Neutrophil (primary cell): ENCODE measurements around the gene ZAR1L.

Source experiments
- H3K27ac ChIP-seq: fragments of 200-600 bp; sonication (generic); 2 replicates; pipeline ENCODE4 v1.5.1; 2016; ENCODE audit warnings: mild to moderate bottlenecking, moderate library complexity
- H3K27me3 ChIP-seq: fragments of 200-600 bp; sonication (generic); 2 replicates; pipeline ENCODE4 v1.6.0; 2016; ENCODE audit warnings: mild to moderate bottlenecking
- H3K36me3 ChIP-seq: fragments of 200-600 bp; sonication (generic); 2 replicates; pipeline ENCODE4 v1.5.1; 2017
- H3K4me1 ChIP-seq, 2 experiments: fragments of 200-600 bp in 1 of 2; sonication (generic) in 1 of 2; 1 replicate in 1 of 2; 2 replicates in 1 of 2; pipeline versions ENCODE4 v1.5.1 to v1.6.1; 2013 to 2016; ENCODE audit warnings: low read depth in 1 of 2, low read length in 1 of 2, mild to moderate bottlenecking in 1 of 2, moderate library complexity in 1 of 2; ENCODE audit not compliant: control insufficient read depth in 1 of 2, insufficient read depth in 1 of 2
- H3K4me3 ChIP-seq, 2 experiments: fragments of 200-600 bp in 1 of 2; sonication (generic) in 1 of 2; 1 replicate in 1 of 2; 2 replicates in 1 of 2; pipeline ENCODE4 v1.5.1; 2013 to 2016; ENCODE audit warnings: low read depth in 1 of 2, low read length in 1 of 2, mild to moderate bottlenecking in 1 of 2, moderate library complexity in 1 of 2
- H3K9me3 ChIP-seq: fragments of 200-600 bp; sonication (generic); 2 replicates; pipeline ENCODE4 v1.5.1; 2016
- TF ChIP-seq, protein P1 (sequence below): fragments of 200-600 bp; sonication (generic); IDR thresholded peaks from 2 replicates; pipeline ENCODE4 v1.5.1; 2016; ENCODE audit warnings: antibody characterized with exemption

The ZAR1L gene

DNA sequence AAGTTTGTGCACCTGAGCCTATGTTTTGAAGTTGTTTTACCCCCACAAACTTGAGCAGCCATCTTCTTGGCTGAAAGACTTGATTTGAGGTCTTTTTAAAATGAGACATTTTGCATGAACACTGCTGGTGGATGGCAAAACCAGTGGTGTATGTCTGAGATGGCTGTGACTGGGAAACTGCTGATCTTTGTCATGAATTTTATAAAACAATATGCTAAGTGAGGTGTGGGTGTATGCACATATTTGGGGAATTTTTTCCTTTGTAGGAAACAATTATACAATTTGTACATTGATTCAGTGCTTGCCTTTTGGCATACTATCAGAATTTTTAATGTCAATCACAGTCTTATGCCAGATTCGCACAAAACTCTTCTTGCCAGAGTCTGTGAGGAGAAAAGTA, 52.5 kb downstream of the ZAR1L start:
- H3K4me3 ChIP-seq: no peak overlapping the region
- TF ChIP-seq, protein P1, sequence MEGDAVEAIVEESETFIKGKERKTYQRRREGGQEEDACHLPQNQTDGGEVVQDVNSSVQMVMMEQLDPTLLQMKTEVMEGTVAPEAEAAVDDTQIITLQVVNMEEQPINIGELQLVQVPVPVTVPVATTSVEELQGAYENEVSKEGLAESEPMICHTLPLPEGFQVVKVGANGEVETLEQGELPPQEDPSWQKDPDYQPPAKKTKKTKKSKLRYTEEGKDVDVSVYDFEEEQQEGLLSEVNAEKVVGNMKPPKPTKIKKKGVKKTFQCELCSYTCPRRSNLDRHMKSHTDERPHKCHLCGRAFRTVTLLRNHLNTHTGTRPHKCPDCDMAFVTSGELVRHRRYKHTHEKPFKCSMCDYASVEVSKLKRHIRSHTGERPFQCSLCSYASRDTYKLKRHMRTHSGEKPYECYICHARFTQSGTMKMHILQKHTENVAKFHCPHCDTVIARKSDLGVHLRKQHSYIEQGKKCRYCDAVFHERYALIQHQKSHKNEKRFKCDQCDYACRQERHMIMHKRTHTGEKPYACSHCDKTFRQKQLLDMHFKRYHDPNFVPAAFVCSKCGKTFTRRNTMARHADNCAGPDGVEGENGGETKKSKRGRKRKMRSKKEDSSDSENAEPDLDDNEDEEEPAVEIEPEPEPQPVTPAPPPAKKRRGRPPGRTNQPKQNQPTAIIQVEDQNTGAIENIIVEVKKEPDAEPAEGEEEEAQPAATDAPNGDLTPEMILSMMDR: no peak
- no peaks in the 10 kb centered on the region for H3K27me3 ChIP-seq
- H3K9me3 ChIP-seq: no peaks in the 10 kb centered on the region
- H3K27ac ChIP-seq: no peak overlapping the region
- H3K36me3 ChIP-seq: peaks cover 100% of the 10 kb centered on the region
- H3K4me1 ChIP-seq: no peaks in the 10 kb centered on the region

DNA sequence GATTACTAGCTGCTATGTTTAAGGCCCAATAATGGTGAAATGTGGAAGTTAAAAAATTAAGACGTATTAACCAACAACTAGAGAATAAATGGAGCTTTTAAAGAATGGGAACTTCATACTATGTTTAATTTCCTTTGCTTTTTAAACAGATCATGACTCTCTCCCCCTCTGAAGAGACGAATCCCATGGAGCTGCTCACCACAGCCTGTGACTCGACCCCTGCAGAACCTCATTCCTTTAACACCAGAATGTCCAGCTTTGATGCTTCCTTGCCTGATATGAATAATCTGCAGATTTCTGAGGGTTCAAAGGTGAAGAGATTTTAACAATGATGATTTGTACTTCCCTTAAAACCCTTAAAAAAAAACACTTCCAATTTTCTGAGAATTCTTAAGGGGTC, 53.0 kb downstream of the ZAR1L start:
- no peak overlapping the region for H3K27ac ChIP-seq
- no peaks in the 10 kb centered on the region for H3K9me3 ChIP-seq
- TF ChIP-seq, protein P1: no peak

DNA sequence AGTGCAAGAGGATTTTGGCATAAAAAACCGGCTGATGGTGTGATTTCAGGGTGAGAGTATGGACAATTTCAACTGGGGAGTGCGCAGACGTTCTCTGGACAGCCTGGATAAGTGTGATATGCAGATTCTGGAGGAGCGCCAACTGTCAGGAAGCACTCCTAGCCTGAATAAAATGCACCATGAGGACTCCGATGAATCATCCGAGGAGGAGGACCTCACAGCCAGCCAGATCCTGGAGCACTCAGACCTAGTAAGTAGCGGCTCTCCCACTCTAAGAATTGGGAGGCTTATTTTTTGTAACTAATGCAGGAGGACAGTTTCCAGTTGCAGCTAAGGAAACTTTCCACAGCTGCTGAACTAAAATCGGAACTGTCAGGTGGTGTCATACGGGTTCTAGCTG, 53.6 kb downstream of the ZAR1L start:
- Histone ChIP-seq H3K4me3 (no peak overlapping the region), H3K36me3 (peaks cover 100% of the 10 kb centered on the region), H3K27ac (no peak overlapping the region)

More for the DNA sequence above, 53.0 kb downstream of the ZAR1L start:
- Histone ChIP-seq H3K4me1 (no peaks in the 10 kb centered on the region), H3K4me3 (no peak overlapping the region), H3K27me3 (no peaks in the 10 kb centered on the region), H3K36me3 (peaks cover 100% of the 10 kb centered on the region)

DNA sequence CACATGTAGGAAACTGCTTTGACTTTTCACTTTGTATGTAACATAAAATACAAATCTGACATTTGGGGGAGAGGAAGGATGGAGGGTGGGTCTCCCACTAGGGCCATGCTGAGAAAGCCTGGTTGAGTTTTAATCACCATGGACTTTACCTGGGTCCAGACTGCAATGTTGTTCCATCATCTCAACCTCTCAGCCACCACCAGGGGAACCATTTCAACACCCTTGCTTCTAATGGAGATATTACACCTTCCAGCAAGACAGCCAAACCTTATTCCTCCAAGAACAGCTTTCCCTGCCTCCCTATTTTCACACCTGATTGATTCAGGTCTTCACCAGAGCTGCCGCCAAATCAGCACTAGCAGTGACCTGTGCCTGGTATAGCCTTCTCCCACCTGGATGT, 56.0 kb downstream of the ZAR1L start:
- H3K27ac ChIP-seq: no peak overlapping the region
- H3K4me3 ChIP-seq: no peak overlapping the region
- H3K9me3 ChIP-seq: no peaks in the 10 kb centered on the region
- no peaks in the 10 kb centered on the region for H3K27me3 ChIP-seq
- TF ChIP-seq, protein P1: no peak
- H3K4me1 ChIP-seq: no peaks in the 10 kb centered on the region
- H3K36me3 ChIP-seq: peaks cover 100% of the 10 kb centered on the region

More for the DNA sequence above, 53.6 kb downstream of the ZAR1L start:
- TF ChIP-seq, protein P1: no peak
- H3K27me3 ChIP-seq: no peaks in the 10 kb centered on the region
- no peaks in the 10 kb centered on the region for H3K4me1 ChIP-seq
- no peaks in the 10 kb centered on the region for H3K9me3 ChIP-seq

DNA sequence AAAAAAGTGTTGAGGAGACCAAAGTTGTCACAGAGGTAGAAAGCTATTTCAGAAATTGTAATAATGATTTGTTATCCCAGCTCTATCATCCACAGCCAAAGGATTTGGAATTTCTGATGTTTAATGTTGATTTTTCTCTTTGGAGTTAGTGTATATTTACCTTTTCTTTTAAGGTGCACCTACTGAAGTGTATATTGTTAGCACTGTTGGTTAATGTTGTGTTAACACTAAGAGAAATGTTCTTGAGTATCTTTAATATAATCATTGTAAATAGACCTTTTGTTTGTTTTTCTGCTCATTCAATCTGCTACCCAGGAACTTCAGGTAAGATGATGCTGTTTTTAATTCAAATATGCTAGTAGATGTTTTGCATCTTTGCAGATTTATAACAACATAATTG, 57.5 kb downstream of the ZAR1L start:
- Histone ChIP-seq H3K4me1 (no peaks in the 10 kb centered on the region), H3K36me3 (peaks cover 100% of the 10 kb centered on the region), H3K27ac (no peak overlapping the region), H3K9me3 (no peaks in the 10 kb centered on the region), H3K27me3 (no peaks in the 10 kb centered on the region), H3K4me3 (no peak overlapping the region)
- TF ChIP-seq, protein P1: no peak

DNA sequence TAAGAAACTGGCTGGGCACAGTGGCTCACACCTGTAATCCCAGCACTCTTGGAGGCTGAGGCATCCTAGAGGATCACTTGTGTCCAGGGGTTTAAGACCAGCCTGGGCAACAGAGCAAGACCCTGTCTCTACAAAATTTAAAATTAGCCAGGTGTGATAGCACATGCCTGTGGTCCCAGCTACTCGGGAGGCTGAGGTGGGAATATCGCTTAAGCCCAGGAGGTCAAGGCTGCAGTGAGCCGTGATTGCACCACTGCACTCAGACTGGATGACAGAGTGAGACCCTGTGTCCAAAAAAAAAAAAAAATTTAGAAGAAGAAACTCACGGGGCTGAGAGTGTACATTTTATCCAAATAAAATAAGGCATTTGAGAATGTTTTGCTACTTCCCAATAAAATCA, 58.9 kb downstream of the ZAR1L start:
- Histone ChIP-seq H3K27ac (no peak overlapping the region), H3K4me1 (no peaks in the 10 kb centered on the region), H3K9me3 (no peaks in the 10 kb centered on the region), H3K27me3 (no peaks in the 10 kb centered on the region), H3K36me3 (peaks cover 100% of the 10 kb centered on the region), H3K4me3 (no peak overlapping the region)
- TF ChIP-seq, protein P1: no peak
